GM23248 (cell line): Measurements from ENCODE around the gene SSPN. TPM values are rescaled to one million over a fixed set of nuclear protein-coding genes. Genes with fewer than 3 reads are reported as not detected.

Source experiments
- DNase-seq: peaks from one replicate; pipeline ENCODE4 v3.0.0-alpha.2; 2015
- H2AFZ ChIP-seq: fragments of 200-600 bp; sonication (generic); 2 replicates; pipeline ENCODE4 v1.6.1; 2016; ENCODE audit warnings: antibody characterized with exemption
- H3F3A ChIP-seq: fragments of 200-600 bp; sonication (generic); 2 replicates; pipeline ENCODE4 v1.6.1; 2016; ENCODE audit warnings: mild to moderate bottlenecking, antibody characterized with exemption, mixed run types; ENCODE audit not compliant: insufficient read depth
- H3K27ac ChIP-seq: fragments of 200-600 bp; sonication (generic); 2 replicates; pipeline ENCODE4 v1.5.1; 2016; ENCODE audit warnings: mild to moderate bottlenecking
- H3K27me3 ChIP-seq: fragments of 200-600 bp; sonication (generic); replicated peaks from 2 replicates; pipeline ENCODE4 v1.6.1; 2016; ENCODE audit warnings: mild to moderate bottlenecking; ENCODE audit not compliant: insufficient read depth
- H3K36me3 ChIP-seq: fragments of 200-600 bp; sonication (generic); 2 replicates; pipeline ENCODE4 v1.6.1; 2016; ENCODE audit warnings: low read depth, mild to moderate bottlenecking
- H3K4me1 ChIP-seq: fragments of 200-600 bp; sonication (generic); 2 replicates; pipeline ENCODE4 v1.6.1; 2016; ENCODE audit warnings: mild to moderate bottlenecking; ENCODE audit not compliant: insufficient read depth
- H3K4me2 ChIP-seq: fragments of 200-600 bp; sonication (generic); one replicate; pipeline ENCODE4 v1.6.1; 2016; ENCODE audit warnings: mild to moderate bottlenecking; ENCODE audit not compliant: unreplicated experiment
- H3K4me3 ChIP-seq: fragments of 200-600 bp; sonication (generic); 2 replicates; pipeline ENCODE4 v1.5.1; 2016; ENCODE audit warnings: mild to moderate bottlenecking
- H3K79me2 ChIP-seq: fragments of 200-600 bp; sonication (generic); 2 replicates; pipeline ENCODE4 v1.6.1; 2016; ENCODE audit warnings: mild to moderate bottlenecking; ENCODE audit not compliant: insufficient read depth
- H3K9ac ChIP-seq: fragments of 200-600 bp; sonication (generic); 2 replicates; pipeline ENCODE4 v1.6.1; 2016; ENCODE audit warnings: mild to moderate bottlenecking
- H3K9me2 ChIP-seq: fragments of 200-600 bp; sonication (generic); 2 replicates; pipeline ENCODE4 v1.6.1; 2016; ENCODE audit warnings: mixed run types, mild to moderate bottlenecking, moderate library complexity; ENCODE audit not compliant: insufficient read depth
- H3K9me3 ChIP-seq: fragments of 200-600 bp; sonication (generic); one replicate; pipeline ENCODE4 v1.6.1; 2017; ENCODE audit warnings: low read depth
- H4K20me1 ChIP-seq: fragments of 200-600 bp; sonication (generic); 2 replicates; pipeline ENCODE4 v1.6.0; 2016; ENCODE audit not compliant: insufficient read depth
- EZH2 ChIP-seq: fragments of 200-600 bp; sonication (generic); IDR thresholded peaks from 2 replicates; pipeline ENCODE4 v1.6.1; 2018; ENCODE audit warnings: antibody characterized with exemption, mild to moderate bottlenecking; ENCODE audit not compliant: insufficient read depth, poor library complexity, severe bottlenecking
- EZH2phosphoT487 ChIP-seq: fragments of 200-600 bp; sonication (generic); IDR thresholded peaks from 2 replicates; pipeline ENCODE4 v1.6.1; 2018; ENCODE audit warnings: antibody characterized with exemption, moderate library complexity, mild to moderate bottlenecking, low read depth; ENCODE audit not compliant: insufficient read depth
- WGBS, 2 experiments: methylation state at CpG; one replicate each; pipeline ENCODE4 v1.1.6; 2015 to 2017; ENCODE audit warnings: low lambda C conversion rate in 2 of 2, low coverage in 1 of 2; ENCODE audit errors: missing lambda C conversion rate in 2 of 2; 5-methylcytosine and 5-hydroxymethylcytosine counted together
- in situ Hi-C: fragments of 300-500 bp; cut with MboI; formaldehyde crosslinking; loops from 2 replicates; pipeline ENCODE4 v1.15.0; 2020
- polyA plus RNA-seq: library from polyadenylated mRNA; unstranded; fragments of >200 nt; fragmentation: Nextera tagmentation; extraction: Ambion mirVana; gene quantifications from 2 replicates; pipeline ENCODE4 v1.2.1, GENCODE V29; 2016
- total RNA-seq: library from RNA; depleted of rRNA; stranded (reverse); fragments of >200 nt; shearing (Covaris generic); gene quantifications from 2 replicates; pipeline ENCODE4 v1.2.3, GENCODE V29; 2014

The SSPN gene
- total and polyA plus RNA-seq, 2 experiments from 2014 or later = 12.5 to 22.0 TPM

DNA sequence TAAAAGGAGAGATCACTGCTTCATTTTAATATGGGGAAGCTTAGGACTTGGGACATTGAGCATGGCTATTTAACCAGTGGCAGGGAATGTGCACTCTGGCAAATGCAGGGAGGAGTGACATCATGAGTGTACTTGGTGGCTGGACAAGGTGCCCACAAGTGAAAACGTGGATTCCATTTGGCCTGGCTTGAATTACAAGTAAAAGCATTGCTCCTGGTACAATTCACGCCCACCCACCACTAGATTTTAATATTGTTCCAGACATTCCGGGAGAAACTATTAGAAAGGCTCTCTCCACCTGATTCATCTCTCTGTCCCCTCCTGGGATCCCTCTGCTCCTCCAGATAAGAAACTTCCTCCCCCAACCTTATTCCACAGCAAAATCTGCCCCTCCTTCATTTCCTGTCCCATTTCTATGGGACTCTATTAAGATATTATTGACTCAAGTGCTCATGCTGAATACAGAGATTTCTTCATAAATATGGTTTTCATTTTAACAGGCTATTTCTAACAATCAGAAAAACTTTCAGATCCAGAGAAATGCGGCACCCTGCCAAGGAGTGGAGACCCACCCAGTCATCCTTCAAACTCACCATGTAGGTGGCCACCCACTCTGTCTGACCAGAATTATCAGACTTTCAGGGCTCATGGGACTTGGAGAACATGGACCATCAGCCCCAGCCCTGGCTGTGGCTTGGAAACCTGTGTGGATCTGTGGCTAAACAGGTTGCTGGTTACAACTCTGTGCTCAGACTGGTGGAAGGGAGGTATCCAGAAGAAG lies 43.2 kb downstream of the SSPN start:
- Histone ChIP-seq H4K20me1 (no peaks in the 10 kb centered on the region), H2AFZ (0 out of 2 replicates have a peak overlapping the region, but pooled peaks have one; percentile 22), H3K9me3 (no peaks in the 10 kb centered on the region), H3K27ac (peak overlapping the region; percentile 58), H3K36me3 (no peaks in the 10 kb centered on the region), H3F3A (peaks cover 27% of the 10 kb centered on the region), H3K27me3 (no peaks in the 10 kb centered on the region), H3K9ac (peak overlapping the region; percentile 30), H3K4me3 (no peak overlapping the region), H3K9me2 (no peaks in the 10 kb centered on the region), H3K4me1 (peaks cover 27% of the 10 kb centered on the region), H3K4me2 (peak overlapping the region; percentile 21), H3K79me2 (no peaks in the 10 kb centered on the region)
- in situ Hi-C loops = no loop called here
- 11 to 12% methylated on average over 4 of the region's 4 CpGs for WGBS, 2 experiments
- TF ChIP-seq EZH2 = no peak
- TF ChIP-seq EZH2phosphoT487 = no peak
- DNase-seq = peak; percentile 10

DNA sequence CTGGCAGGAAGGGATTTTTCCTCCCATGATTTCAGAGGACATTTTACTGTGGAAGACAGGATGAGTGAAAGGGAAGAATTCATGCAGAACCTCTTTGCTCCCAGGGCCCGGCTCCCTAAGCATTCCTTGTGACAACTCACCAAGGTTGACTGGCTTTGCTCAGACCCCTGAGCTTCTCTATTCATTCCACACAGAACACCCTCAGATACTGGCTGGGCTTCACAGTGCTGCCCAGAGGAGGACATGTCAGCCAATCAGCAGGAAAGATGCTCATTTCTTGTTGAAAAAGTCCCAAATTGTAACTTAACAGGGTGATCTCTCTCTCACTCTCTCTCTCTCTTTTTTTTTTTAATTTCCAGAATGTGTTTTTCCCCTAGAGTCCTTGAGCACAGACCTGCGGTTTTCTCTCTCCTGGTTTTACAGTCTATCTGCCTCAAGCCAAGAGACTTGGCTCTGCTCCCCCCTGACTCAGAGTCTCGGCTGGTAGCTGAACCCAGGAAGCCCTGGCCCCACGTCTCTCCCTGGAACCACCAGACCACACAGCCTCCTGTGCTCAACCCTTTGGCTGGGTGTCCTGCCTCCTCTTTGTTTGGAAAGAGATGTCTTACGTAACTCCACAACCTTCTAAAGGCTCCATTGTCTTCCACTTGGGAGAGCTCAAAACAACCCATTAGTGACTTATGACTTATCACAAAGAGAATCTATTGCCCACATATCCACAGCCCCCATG lies 43.9 kb downstream of the SSPN start:
- H3K36me3 ChIP-seq = no peaks in the 10 kb centered on the region
- H3K9ac ChIP-seq = peak overlapping the region; percentile 30
- no peak overlapping the region for H3K4me3 ChIP-seq
- peaks cover 23% of the 10 kb centered on the region for H3F3A ChIP-seq
- TF ChIP-seq EZH2 (no peak), EZH2phosphoT487 (no peak)
- H3K27ac ChIP-seq = peak overlapping the region; percentile 58
- DNase-seq = peak; percentile 96
- peak overlapping the region; percentile 32 for H3K4me2 ChIP-seq
- H4K20me1 ChIP-seq = no peaks in the 10 kb centered on the region
- H3K27me3 ChIP-seq = no peaks in the 10 kb centered on the region
- 0 out of 2 replicates have a peak overlapping the region, but pooled peaks have one; percentile 22 for H2AFZ ChIP-seq
- 0 to 2% methylated on average over 5 of the region's 5 CpGs for WGBS, 2 experiments
- in situ Hi-C loops = no loop called here
- peaks cover 22% of the 10 kb centered on the region for H3K4me1 ChIP-seq
- no peaks in the 10 kb centered on the region for H3K9me2 ChIP-seq
- H3K79me2 ChIP-seq = no peaks in the 10 kb centered on the region
- H3K9me3 ChIP-seq = no peaks in the 10 kb centered on the region

DNA sequence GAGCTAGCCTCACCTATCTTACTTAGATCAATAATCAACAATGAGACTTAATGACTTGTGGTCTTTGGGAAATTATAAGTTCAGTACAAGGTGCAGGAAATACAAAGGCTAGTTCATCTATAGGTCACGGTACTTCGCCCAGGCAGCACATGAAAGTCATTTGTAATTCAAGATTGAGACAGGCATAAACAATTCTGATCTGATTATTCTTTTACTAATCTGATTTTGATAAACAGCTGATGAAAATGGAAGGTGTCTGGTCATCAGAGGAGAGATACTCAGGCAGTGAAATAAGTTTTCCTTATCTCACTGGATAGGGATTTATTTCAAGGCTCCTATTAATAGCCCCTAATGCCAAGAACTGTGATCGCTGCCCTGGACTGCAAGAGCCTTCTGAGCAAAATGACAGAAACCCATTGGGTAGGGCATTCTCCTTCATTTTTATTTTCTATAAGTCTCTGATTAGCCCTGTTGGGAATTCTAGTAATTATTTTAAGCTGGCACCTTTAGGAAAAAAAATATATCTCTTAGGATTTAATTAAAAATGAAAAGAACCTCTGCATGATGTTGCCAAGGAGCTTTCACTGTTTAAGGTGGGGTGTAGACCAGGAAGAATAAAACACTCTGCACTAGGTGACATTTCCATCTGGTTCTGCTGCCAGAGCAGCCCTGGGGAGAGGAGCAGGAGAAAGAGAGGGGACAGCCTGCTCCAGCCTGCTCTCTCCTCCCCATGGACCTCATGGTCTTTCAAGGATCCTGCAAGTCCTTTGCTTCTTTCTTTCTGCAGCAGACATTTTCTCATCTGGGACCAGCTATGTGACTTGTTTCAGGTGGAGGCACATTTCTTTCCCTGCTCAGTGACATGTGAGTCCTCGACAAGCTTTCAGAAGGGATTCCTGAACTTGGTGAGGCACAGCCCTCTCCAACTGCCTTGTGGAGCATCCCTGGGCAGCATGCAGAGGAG lies 44.8 kb downstream of the SSPN start:
- TF ChIP-seq EZH2phosphoT487 (no peak), EZH2 (no peak)
- no peaks in the 10 kb centered on the region for H3K9me3 ChIP-seq
- no peak overlapping the region for H3K9ac ChIP-seq
- H3K4me2 ChIP-seq = peak overlapping the region; percentile 32
- H3K79me2 ChIP-seq = no peaks in the 10 kb centered on the region
- no peaks in the 10 kb centered on the region for H3K27me3 ChIP-seq
- H3K27ac ChIP-seq = peak overlapping the region; percentile 27
- no peak overlapping the region for H3K4me3 ChIP-seq
- 95 to 96% methylated on average over 4 of the region's 4 CpGs for WGBS, 2 experiments
- H4K20me1 ChIP-seq = no peaks in the 10 kb centered on the region
- peaks cover 23% of the 10 kb centered on the region for H3F3A ChIP-seq
- DNase-seq = no peak
- no peaks in the 10 kb centered on the region for H3K36me3 ChIP-seq
- H2AFZ ChIP-seq = no peak overlapping the region
- in situ Hi-C loops = no loop called here
- no peaks in the 10 kb centered on the region for H3K9me2 ChIP-seq
- H3K4me1 ChIP-seq = peaks cover 22% of the 10 kb centered on the region

DNA sequence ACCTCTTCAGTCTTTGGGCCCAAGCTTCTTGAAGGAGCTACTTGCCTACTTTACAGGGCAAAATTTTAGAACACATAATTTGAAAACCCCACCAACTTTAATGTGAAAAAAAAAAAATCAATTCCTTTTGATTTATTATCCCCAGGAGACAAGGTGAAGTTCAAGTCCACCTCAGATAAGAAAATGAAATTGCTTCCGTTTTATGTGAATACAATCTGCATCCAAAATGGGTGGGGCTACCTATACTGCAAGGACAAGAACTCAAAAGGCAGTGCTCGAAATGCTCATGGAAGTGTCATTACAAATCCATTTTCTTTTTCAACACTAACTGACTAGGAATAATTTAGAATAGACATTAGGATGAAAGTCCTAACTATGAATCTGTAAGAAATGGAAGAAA lies 45.7 kb downstream of the SSPN start:
- Histone ChIP-seq H3K4me3 (no peak overlapping the region), H3K9me2 (no peaks in the 10 kb centered on the region)
- 92 to 96% methylated on average over 2 of the region's 2 CpGs for WGBS, 2 experiments

More for the DNA sequence above, 45.7 kb downstream of the SSPN start:
- Histone ChIP-seq H3K4me1 (peaks cover 22% of the 10 kb centered on the region), H3K79me2 (no peaks in the 10 kb centered on the region), H3K4me2 (no peak overlapping the region), H2AFZ (no peak overlapping the region), H3K27ac (no peak overlapping the region), H3F3A (peaks cover 23% of the 10 kb centered on the region), H3K9me3 (no peaks in the 10 kb centered on the region), H3K9ac (no peak overlapping the region), H3K36me3 (no peaks in the 10 kb centered on the region), H4K20me1 (no peaks in the 10 kb centered on the region), H3K27me3 (no peaks in the 10 kb centered on the region)
- TF ChIP-seq EZH2 (no peak), EZH2phosphoT487 (no peak)
- in situ Hi-C loops = no loop called here
- DNase-seq = no peak
